CD4-positive, alpha-beta memory T cell (primary cell): Measurements from ENCODE around the gene KCNJ8. TPM values are rescaled to one million over a fixed set of nuclear protein-coding genes. Genes with fewer than 3 reads are reported as not detected.
"Not testable (repeated sequence)": the region's sequence is repeated elsewhere in the genome, so short reads cannot be mapped to it uniquely, and the experiment has no call there.

Source experiments
- CTCF ChIA-PET: fragments of 350-600 bp; sonication (Branson Sonifier 250); formaldehyde crosslinking; loops from one replicate; lab custom pipeline; 2021; ENCODE audit warnings: inconsistent platforms; ENCODE audit not compliant: partially characterized antibody; lab: Charles Lee
- POLR2A ChIA-PET: fragments of 350-600 bp; sonication (Branson Sonifier 250); formaldehyde crosslinking; loops from one replicate; lab custom pipeline; 2021; ENCODE audit not compliant: partially characterized antibody; lab: Charles Lee
- DNase-seq, 5 donors: peaks; one replicate each; pipeline versions ENCODE4 v3.0.0 to v3.0.0-alpha.2; 2020 to 2022; ENCODE audit warnings: mixed read lengths in 1 of 5
- H3K27ac ChIP-seq: one replicate; pipeline ENCODE4 v1.7.0; 2013; ENCODE audit warnings: low read depth, low read length
- H3K27me3 ChIP-seq: 2 replicates; pipeline ENCODE4 v1.7.0; 2013; ENCODE audit warnings: mild to moderate bottlenecking, low read length, moderate library complexity; ENCODE audit not compliant: insufficient read depth
- H3K36me3 ChIP-seq: 2 replicates; pipeline ENCODE4 v1.7.0; 2013; ENCODE audit warnings: mild to moderate bottlenecking, low read length, moderate library complexity; ENCODE audit not compliant: insufficient read depth
- H3K4me1 ChIP-seq: 2 replicates; pipeline ENCODE4 v1.7.0; 2013; ENCODE audit warnings: mild to moderate bottlenecking, low read length, moderate library complexity; ENCODE audit not compliant: insufficient read depth
- H3K4me3 ChIP-seq, 2 donors: one replicate each; pipeline ENCODE4 v1.7.0; 2013; ENCODE audit warnings: low read length in 2 of 2, mild to moderate bottlenecking in 1 of 2
- H3K9me3 ChIP-seq, 2 donors: one replicate each; pipeline ENCODE4 v1.7.0; 2013; ENCODE audit warnings: low read length in 2 of 2, control low read depth in 1 of 2; ENCODE audit not compliant: control insufficient read depth in 1 of 2
- H3K27ac Mint-ChIP-seq, 7 donors: one replicate each; pipeline ENCODE4 v1.8.0; 2020 to 2021; ENCODE audit warnings: mixed read lengths in 7 of 7, mild to moderate bottlenecking in 6 of 7, inconsistent platforms in 3 of 7, moderate library complexity in 3 of 7
- H3K27me3 Mint-ChIP-seq, 2 donors: one replicate each; pipeline ENCODE4 v1.8.0; 2020 to 2021; ENCODE audit warnings: mixed read lengths in 2 of 2
- H3K36me3 Mint-ChIP-seq, 2 donors: one replicate each; pipeline ENCODE4 v1.8.0; 2020 to 2021; ENCODE audit warnings: mixed read lengths in 2 of 2, inconsistent platforms in 1 of 2, mild to moderate bottlenecking in 1 of 2
- H3K4me1 Mint-ChIP-seq, 4 donors: one replicate each; pipeline ENCODE4 v1.8.0; 2020 to 2021; ENCODE audit warnings: mixed read lengths in 4 of 4, mild to moderate bottlenecking in 1 of 4
- H3K4me3 Mint-ChIP-seq, 8 donors: one replicate each; pipeline ENCODE4 v1.8.0; 2020 to 2021; ENCODE audit warnings: mixed read lengths in 8 of 8, mild to moderate bottlenecking in 7 of 8, moderate library complexity in 6 of 8, inconsistent platforms in 3 of 8
- H3K9me3 Mint-ChIP-seq, 8 donors: one replicate each; pipeline ENCODE4 v1.8.0; 2020 to 2021; ENCODE audit warnings: mixed read lengths in 8 of 8, mild to moderate bottlenecking in 5 of 8, inconsistent platforms in 3 of 8, moderate library complexity in 1 of 8
- intact Hi-C: fragments of 100-400 bp; cut with micrococcal nuclease; formaldehyde crosslinking; loops from one replicate; pipeline ENCODE4 v1.15.1; 2023
- polyA plus RNA-seq, 2 donors: library from polyadenylated mRNA; unstranded; fragments of 300-500 nt; fragmentation: Illumina TruSeq; gene quantifications; one replicate each; pipeline ENCODE4 v1.2.3, GENCODE V29; 2021
- total RNA-seq, 2 experiments: library from RNA; stranded (reverse); gene quantifications; one replicate each; pipeline ENCODE4 v1.2.3, GENCODE V29; 2021

KCNJ8 gene
- total and polyA plus RNA-seq, 4 experiments from 2014 or later: 0.25 TPM; not detected in 3

GRCh38 chr12:21814327-21814726 lies 39.8 kb upstream of the KCNJ8 start:
- H3K9me3 Mint-ChIP-seq: peaks cover 0 to 12% (median 0%) of the 10 kb centered on the region in 8 donors
- no peak for DNase-seq
- POLR2A ChIA-PET: no interaction called here
- H3K4me3 Mint-ChIP-seq: no peak overlapping the region
- Histone ChIP-seq H3K27me3 (no peaks in the 10 kb centered on the region), H3K4me3 (no peak overlapping the region), H3K9me3 (no peaks in the 10 kb centered on the region), H3K27ac (no peak overlapping the region), H3K36me3 (no peaks in the 10 kb centered on the region), H3K4me1 (no peaks in the 10 kb centered on the region)
- no peaks in the 10 kb centered on the region for H3K36me3 Mint-ChIP-seq
- intact Hi-C loops: no loop called here
- CTCF ChIA-PET: no interaction called here
- H3K4me1 Mint-ChIP-seq: no peaks in the 10 kb centered on the region
- H3K27me3 Mint-ChIP-seq: peaks cover 0 to 7% of the 10 kb centered on the region in 2 donors
- no peak overlapping the region for H3K27ac Mint-ChIP-seq

DNA sequence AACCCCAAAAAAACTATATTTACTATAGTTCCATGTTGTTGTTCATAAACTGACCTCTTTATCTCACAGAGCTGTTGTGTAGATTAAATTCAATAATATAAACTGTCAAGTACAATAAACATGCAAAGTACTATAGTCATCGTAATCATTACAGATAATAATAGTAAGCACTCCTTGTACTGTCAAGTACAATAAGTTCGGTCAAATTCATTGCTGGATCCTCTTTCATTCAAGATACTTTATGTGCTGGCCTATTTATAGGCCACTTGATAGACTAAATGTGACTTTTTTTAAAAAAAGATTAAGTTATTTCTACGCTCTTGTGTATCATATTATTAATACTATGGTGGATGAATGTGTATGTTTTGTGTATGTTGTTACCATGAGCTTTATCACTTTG lies 39.2 kb upstream of the KCNJ8 start:
- Mint-ChIP-seq H3K27ac (no peak overlapping the region), H3K9me3 (peaks cover 0 to 12% (median 0%) of the 10 kb centered on the region in 8 donors), H3K36me3 (no peaks in the 10 kb centered on the region), H3K4me3 (no peak overlapping the region), H3K4me1 (no peaks in the 10 kb centered on the region), H3K27me3 (peaks cover 0 to 7% of the 10 kb centered on the region in 2 donors)
- intact Hi-C loops: no loop called here
- Histone ChIP-seq H3K9me3 (no peaks in the 10 kb centered on the region), H3K36me3 (no peaks in the 10 kb centered on the region), H3K27me3 (no peaks in the 10 kb centered on the region), H3K4me3 (no peak overlapping the region), H3K27ac (no peak overlapping the region), H3K4me1 (no peaks in the 10 kb centered on the region)
- ChIA-PET CTCF (no interaction called here), POLR2A (no interaction called here)
- no peak for DNase-seq

DNA sequence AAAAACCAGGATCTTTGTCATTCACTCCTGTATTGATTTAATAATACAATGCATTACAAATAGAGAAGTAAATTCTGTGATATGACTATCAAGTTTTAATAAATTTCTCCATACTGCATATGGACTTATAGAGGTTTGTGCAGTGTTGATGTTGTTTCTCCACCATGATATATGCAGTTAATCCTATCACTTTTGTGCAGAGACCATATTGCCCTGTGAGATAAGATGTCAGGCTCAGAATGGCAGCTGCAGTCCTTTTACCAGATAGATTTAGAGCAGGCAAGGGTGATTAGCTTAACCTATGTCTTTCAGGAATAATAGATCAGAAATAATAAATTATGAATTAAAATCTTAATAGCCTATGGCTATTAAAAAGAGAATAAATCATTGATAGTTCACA lies 38.6 kb upstream of the KCNJ8 start:
- H3K4me3 ChIP-seq: no peak overlapping the region
- peaks cover 0 to 7% of the 10 kb centered on the region in 2 donors for H3K27me3 Mint-ChIP-seq
- intact Hi-C loops: no loop called here
- H3K27me3 ChIP-seq: no peaks in the 10 kb centered on the region
- DNase-seq: no peak
- no peaks in the 10 kb centered on the region for H3K4me1 Mint-ChIP-seq
- H3K4me3 Mint-ChIP-seq: no peak overlapping the region
- H3K9me3 Mint-ChIP-seq: peaks cover 0 to 12% (median 0%) of the 10 kb centered on the region in 8 donors
- CTCF ChIA-PET: no interaction called here
- POLR2A ChIA-PET: no interaction called here
- no peak overlapping the region for H3K27ac Mint-ChIP-seq
- no peaks in the 10 kb centered on the region for H3K36me3 ChIP-seq
- H3K27ac ChIP-seq: no peak overlapping the region
- H3K9me3 ChIP-seq: no peaks in the 10 kb centered on the region
- no peaks in the 10 kb centered on the region for H3K4me1 ChIP-seq
- no peaks in the 10 kb centered on the region for H3K36me3 Mint-ChIP-seq

DNA sequence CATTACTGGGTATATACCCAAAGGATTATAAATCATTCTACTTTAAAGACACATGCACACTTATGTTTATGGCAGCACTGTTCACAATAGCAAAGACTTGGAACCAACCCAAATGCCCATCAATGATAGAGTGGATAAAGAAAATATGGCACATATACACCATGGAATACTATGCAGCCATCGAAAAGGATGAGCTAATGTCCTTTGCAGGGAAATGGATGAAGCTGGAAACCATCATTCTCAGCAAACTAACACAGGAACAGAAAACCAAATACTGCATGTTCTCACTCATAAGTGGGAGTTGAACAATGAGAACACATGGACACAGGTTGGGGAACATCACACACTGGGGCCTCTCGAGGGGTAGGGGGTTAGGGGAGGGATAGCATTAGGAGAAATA lies 37.8 kb upstream of the KCNJ8 start:
- DNase-seq, H3K4me1 ChIP-seq, intact Hi-C loops, H3K27me3 ChIP-seq, H3K36me3 Mint-ChIP-seq, H3K27ac ChIP-seq, H3K36me3 ChIP-seq, H3K4me3 Mint-ChIP-seq, H3K4me1 Mint-ChIP-seq, CTCF ChIA-PET, H3K9me3 ChIP-seq, POLR2A ChIA-PET, H3K4me3 ChIP-seq, H3K27ac Mint-ChIP-seq, H3K27me3 Mint-ChIP-seq: not testable (repeated sequence)
- H3K9me3 Mint-ChIP-seq: peaks cover 0 to 12% (median 0%) of the 10 kb centered on the region in 8 donors

DNA sequence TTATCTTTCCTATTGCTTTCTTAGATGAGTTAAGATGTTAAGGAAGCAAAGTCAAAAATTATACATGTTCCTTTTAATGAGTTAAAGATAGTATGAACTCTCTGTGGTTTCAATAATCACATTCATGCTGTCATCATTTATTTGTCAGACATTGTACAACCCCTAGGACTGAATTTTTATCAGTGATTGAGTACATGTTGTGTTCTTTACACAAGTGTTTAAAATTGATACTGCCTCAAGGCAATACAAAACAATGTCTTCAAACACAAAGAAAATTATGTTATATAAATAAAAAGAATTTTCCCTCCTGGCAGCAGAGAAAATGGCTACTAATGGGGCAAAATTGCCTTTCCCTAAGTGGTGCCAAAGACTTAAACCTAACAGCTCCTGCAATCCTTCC lies 34.6 kb upstream of the KCNJ8 start:
- Mint-ChIP-seq H3K4me1 (no peaks in the 10 kb centered on the region), H3K36me3 (no peaks in the 10 kb centered on the region), H3K27me3 (no peaks in the 10 kb centered on the region), H3K9me3 (peaks cover 0 to 12% (median 0%) of the 10 kb centered on the region in 8 donors), H3K27ac (no peak overlapping the region), H3K4me3 (no peak overlapping the region)
- H3K9me3 ChIP-seq: no peaks in the 10 kb centered on the region
- no peak for DNase-seq
- H3K4me3 ChIP-seq: no peak overlapping the region
- POLR2A ChIA-PET: no interaction called here
- no peak overlapping the region for H3K27ac ChIP-seq
- CTCF ChIA-PET: no interaction called here
- intact Hi-C loops: no loop called here
- no peaks in the 10 kb centered on the region for H3K27me3 ChIP-seq
- H3K4me1 ChIP-seq: no peaks in the 10 kb centered on the region
- H3K36me3 ChIP-seq: no peaks in the 10 kb centered on the region

GRCh38 chr12:21806255-21806654 lies 31.7 kb upstream of the KCNJ8 start:
- intact Hi-C loops: no loop called here
- H3K4me1 ChIP-seq: no peaks in the 10 kb centered on the region
- POLR2A ChIA-PET: no interaction called here
- H3K4me3 Mint-ChIP-seq: no peak overlapping the region
- H3K4me3 ChIP-seq: no peak overlapping the region
- no peaks in the 10 kb centered on the region for H3K36me3 ChIP-seq
- H3K9me3 Mint-ChIP-seq: peaks cover 0 to 12% (median 0%) of the 10 kb centered on the region in 8 donors
- H3K27ac Mint-ChIP-seq: no peak overlapping the region
- no peaks in the 10 kb centered on the region for H3K36me3 Mint-ChIP-seq
- H3K9me3 ChIP-seq: no peaks in the 10 kb centered on the region
- no peak overlapping the region for H3K27ac ChIP-seq
- DNase-seq: no peak
- peaks cover 0 to 1% (median 0%) of the 10 kb centered on the region in 4 donors for H3K4me1 Mint-ChIP-seq
- H3K27me3 ChIP-seq: no peaks in the 10 kb centered on the region
- CTCF ChIA-PET: no interaction called here
- no peaks in the 10 kb centered on the region for H3K27me3 Mint-ChIP-seq

DNA sequence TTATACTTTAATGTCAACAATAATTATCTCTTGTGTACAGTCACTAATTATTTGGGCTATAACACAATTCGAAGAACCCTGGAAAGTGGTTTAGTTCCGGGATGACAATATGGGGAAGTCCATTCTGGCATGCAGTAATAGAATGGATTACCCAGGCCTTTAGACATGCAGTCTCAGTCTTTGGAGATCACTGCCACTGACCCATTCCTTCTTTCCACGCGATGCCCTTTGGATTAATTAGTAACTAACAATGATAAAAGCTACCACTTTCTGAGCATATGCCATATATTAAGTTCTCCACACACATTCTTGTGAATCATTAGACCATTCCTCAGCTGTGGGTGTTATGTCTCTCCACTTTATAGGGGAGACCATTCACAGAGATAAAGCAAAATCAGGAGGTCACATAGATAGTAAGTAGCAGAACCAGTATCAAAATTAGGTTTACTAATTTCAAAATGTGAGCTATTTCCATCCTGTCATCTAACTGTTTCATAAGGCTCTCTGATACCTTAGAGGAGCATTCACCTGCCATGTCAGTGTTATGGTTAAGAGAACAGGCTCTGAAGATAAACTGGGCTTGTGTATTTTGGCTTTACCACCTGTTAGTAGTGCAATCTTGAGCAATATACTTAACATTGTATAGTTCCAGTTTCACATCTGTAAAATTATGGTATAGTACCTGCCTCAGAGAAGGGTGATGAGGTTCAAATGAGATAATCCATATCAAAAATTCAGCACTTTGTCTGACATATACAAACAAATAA lies 27.2 kb upstream of the KCNJ8 start:
- ChIA-PET CTCF (no interaction called here), POLR2A (no interaction called here)
- no peak overlapping the region for H3K4me3 ChIP-seq
- Mint-ChIP-seq H3K27me3 (no peaks in the 10 kb centered on the region), H3K4me3 (no peak overlapping the region), H3K4me1 (peaks cover 0 to 1% (median 0%) of the 10 kb centered on the region in 4 donors), H3K27ac (no peak overlapping the region), H3K9me3 (no peaks in the 10 kb centered on the region), H3K36me3 (no peaks in the 10 kb centered on the region)
- intact Hi-C loops: no loop called here
- H3K4me1 ChIP-seq: no peaks in the 10 kb centered on the region
- no peaks in the 10 kb centered on the region for H3K36me3 ChIP-seq
- no peaks in the 10 kb centered on the region for H3K9me3 ChIP-seq
- DNase-seq: no peak
- H3K27me3 ChIP-seq: no peaks in the 10 kb centered on the region
- no peak overlapping the region for H3K27ac ChIP-seq
